GM18861 (cell line): ENCODE data around the gene HNRNPA2B1.

Source experiments
- ATAC-seq: cut with Tn5 transposase; IDR thresholded peaks from one replicate; pipeline ENCODE4 v1.9.1; 2021; ENCODE audit not compliant: unreplicated experiment

HNRNPA2B1 gene

GRCh38 chr7:26200444-26201246 is at the start of gene HNRNPA2B1:
TSS of gene HNRNPA2B1 (minus strand) at chr7:26200746. CDS start at chr7:26200577, 169 bp downstream.
- peak; percentile 59 for ATAC-seq

GRCh38 chr7:26250239-26250638 is 49.7 kb upstream of the HNRNPA2B1 start:
- ATAC-seq, result no peak

GRCh38 chr7:26245150-26245549 is 44.6 kb upstream of the HNRNPA2B1 start:
- ATAC-seq, result no peak

- ATAC-seq, result no peak
Observed at GRCh38 chr7:26238032-26238431, 37.5 kb upstream of the HNRNPA2B1 start.

GRCh38 chr7:26237035-26237807 is 36.7 kb upstream of the HNRNPA2B1 start:
- ATAC-seq, result no peak

GRCh38 chr7:26233902-26234511 is 33.5 kb upstream of the HNRNPA2B1 start:
- ATAC-seq, result no peak

- ATAC-seq, result no peak
Observed at GRCh38 chr7:26227987-26228386, 27.4 kb upstream of the HNRNPA2B1 start.

GRCh38 chr7:26224359-26224758 is 23.8 kb upstream of the HNRNPA2B1 start:
- ATAC-seq, result no peak

GRCh38 chr7:26216049-26216448 is 15.5 kb upstream of the HNRNPA2B1 start:
- ATAC-seq, result no peak

- no peak for ATAC-seq
Observed at GRCh38 chr7:26213807-26214515, 13.4 kb upstream of the HNRNPA2B1 start.

- ATAC-seq, result no peak
Observed at GRCh38 chr7:26212921-26213718, 12.6 kb upstream of the HNRNPA2B1 start.

GRCh38 chr7:26208040-26208439 is 7.5 kb upstream of the HNRNPA2B1 start:
- no peak for ATAC-seq

GRCh38 chr7:26203016-26203415 is 2.5 kb upstream of the HNRNPA2B1 start:
- no peak for ATAC-seq

- ATAC-seq, result no peak
Observed at GRCh38 chr7:26202019-26202990, 1.8 kb upstream of the HNRNPA2B1 start.

- ATAC-seq, result peak; percentile 39
Observed at GRCh38 chr7:26201247-26202018, 887 bp upstream of the HNRNPA2B1 start, which contains the start of gene CBX3. TSS of gene CBX3 (plus strand) at chr7:26201745. CDS start at chr7:26202999, 1,254 bp downstream.

GRCh38 chr7:26200038-26200443 is 505 bp downstream of the HNRNPA2B1 start:
- ATAC-seq, result no peak

- ATAC-seq, result no peak
Observed at GRCh38 chr7:26199301-26200037, 1.1 kb downstream of the HNRNPA2B1 start.

- ATAC-seq, result no peak
Observed at GRCh38 chr7:26198781-26199169, 1.8 kb downstream of the HNRNPA2B1 start.
